ENCODE data around the gene OMA1.

- no peak for TF ChIP-seq EZH2 (IDR thresholded peaks at IDR 0.05; ENCODE audit: borderline replicate concordance, low read length)
- TF ChIP-seq CTCF (IDR thresholded peaks at IDR 0.05; ENCODE audit: low read length), result no peak
These were observed 1.8 kb upstream of the OMA1 start for GRCh38 chr1:58548371-58548770.
